Measurements from ENCODE around the gene COG4. TPM values are rescaled to one million over a fixed set of nuclear protein-coding genes. Genes with fewer than 3 reads are reported as not detected.
A peak's percentile ranks its signal among the peaks of the same experiment; 100 is the strongest.

COG4 gene
- polyA plus RNA-seq, 3 donors: 37.6 to 40.6 (median 40.1) TPM

DNA sequence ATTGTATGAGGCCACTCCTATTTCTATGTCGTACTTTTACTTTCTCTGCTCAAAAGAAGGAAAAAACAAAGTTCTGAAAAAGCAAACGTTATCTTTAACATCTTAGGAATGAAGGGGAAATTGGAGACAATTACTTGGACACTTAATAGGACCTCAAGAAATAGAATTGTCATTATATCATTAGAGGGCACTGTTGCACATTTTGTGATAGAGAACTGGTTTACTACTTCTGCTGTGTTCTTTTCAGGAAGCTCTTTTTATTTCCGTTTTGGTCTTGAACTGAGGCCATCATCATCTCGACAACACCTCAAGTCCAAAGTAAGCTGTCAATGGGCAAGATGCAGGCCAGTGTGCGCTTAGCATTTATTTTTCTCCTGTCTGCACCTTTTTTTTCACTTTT, 14.6 kb downstream of the COG4 start:
- no peaks in the 10 kb centered on the region for H3K27me3 ChIP-seq (ENCODE audit: control insufficient read depth in 2 of 2, insufficient read depth in 2 of 2, low read length in 2 of 2)
- H3K4me3 ChIP-seq (replicated peaks in 1 of 3; ENCODE audit: low read depth in 2 of 3, low read length in 3 of 3): no peak overlapping the region
- no peak overlapping the region for H3K9ac ChIP-seq (ENCODE audit: insufficient read depth, low read length, poor library complexity, severe bottlenecking)
- peak in 1 of 3 donors; percentile 20 for DNase-seq
- WGBS (ENCODE audit: insufficient coverage): 17% methylated on average over 3 of the region's 5 CpGs
- peaks cover 62 to 91% of the 10 kb centered on the region in 2 donors for H3K36me3 ChIP-seq (replicated peaks in 1 of 2; ENCODE audit: control insufficient read depth in 1 of 2, insufficient read depth in 2 of 2, low read length in 2 of 2)
- TF ChIP-seq, protein P1, sequence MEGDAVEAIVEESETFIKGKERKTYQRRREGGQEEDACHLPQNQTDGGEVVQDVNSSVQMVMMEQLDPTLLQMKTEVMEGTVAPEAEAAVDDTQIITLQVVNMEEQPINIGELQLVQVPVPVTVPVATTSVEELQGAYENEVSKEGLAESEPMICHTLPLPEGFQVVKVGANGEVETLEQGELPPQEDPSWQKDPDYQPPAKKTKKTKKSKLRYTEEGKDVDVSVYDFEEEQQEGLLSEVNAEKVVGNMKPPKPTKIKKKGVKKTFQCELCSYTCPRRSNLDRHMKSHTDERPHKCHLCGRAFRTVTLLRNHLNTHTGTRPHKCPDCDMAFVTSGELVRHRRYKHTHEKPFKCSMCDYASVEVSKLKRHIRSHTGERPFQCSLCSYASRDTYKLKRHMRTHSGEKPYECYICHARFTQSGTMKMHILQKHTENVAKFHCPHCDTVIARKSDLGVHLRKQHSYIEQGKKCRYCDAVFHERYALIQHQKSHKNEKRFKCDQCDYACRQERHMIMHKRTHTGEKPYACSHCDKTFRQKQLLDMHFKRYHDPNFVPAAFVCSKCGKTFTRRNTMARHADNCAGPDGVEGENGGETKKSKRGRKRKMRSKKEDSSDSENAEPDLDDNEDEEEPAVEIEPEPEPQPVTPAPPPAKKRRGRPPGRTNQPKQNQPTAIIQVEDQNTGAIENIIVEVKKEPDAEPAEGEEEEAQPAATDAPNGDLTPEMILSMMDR (IDR thresholded peaks at IDR 0.05): peak; percentile 21
- intact Hi-C loops (cut with micrococcal nuclease): loop anchor here in 1 of 2 donors (10.0 kb wide), 1 partner anchor 146 kb away; no protein-coding TSS in a partner anchor
- H3K27ac ChIP-seq (ENCODE audit: low read depth in 1 of 2, low read length in 2 of 2): no peak overlapping the region
- no peaks in the 10 kb centered on the region for H3K9me3 Mint-ChIP-seq
- no peak overlapping the region for H2AFZ ChIP-seq (ENCODE audit: insufficient read depth, low read depth, low read length, poor library complexity, severe bottlenecking)
- H3K4me1 Mint-ChIP-seq: peaks cover 5% of the 10 kb centered on the region
- H3K79me2 ChIP-seq (ENCODE audit: insufficient read depth, low read length): no peaks in the 10 kb centered on the region
- peaks cover 64 to 85% of the 10 kb centered on the region in 2 donors for H3K36me3 Mint-ChIP-seq
- no peak overlapping the region for H3K4me3 Mint-ChIP-seq
- H3K27me3 Mint-ChIP-seq (ENCODE audit: low read depth in 3 of 3): no peaks in the 10 kb centered on the region
- H3K4me1 ChIP-seq (ENCODE audit: control insufficient read depth in 1 of 2, insufficient read depth in 2 of 2, low read length in 2 of 2): peaks cover 0 to 3% of the 10 kb centered on the region in 2 donors
- H3K4me2 ChIP-seq (replicated peaks; ENCODE audit: extremely low read depth, low read length, poor library complexity, severe bottlenecking): no peak overlapping the region
- no peaks in the 10 kb centered on the region for H4K20me1 ChIP-seq (ENCODE audit: insufficient read depth, low read length)
- H3K27ac Mint-ChIP-seq: peak overlapping the region in 1 of 7 donors; percentile 26
- H3K9me3 ChIP-seq (replicated peaks in 1 of 2; ENCODE audit: control insufficient read depth in 1 of 2, insufficient read depth in 1 of 2, low read length in 2 of 2): no peaks in the 10 kb centered on the region

DNA sequence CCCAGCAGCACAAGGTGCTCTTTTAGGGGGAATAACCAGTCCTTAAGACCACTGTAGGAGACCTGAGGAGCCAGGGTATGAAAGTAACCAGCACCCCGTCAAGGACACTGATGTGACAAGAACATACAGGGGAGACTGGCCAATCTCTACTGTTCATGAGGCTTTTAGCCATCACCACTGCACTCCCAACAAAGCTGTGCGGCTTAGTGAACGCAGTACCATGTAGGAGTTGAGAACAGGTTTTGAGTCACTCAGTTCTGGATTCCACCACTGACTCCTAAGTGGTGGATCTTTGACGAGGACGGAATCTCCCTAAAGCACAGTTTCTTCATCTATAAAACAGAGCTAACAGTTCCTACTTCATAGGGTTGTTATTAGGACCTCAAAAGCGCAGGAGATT, 26.8 kb downstream of the COG4 start:
- no peaks in the 10 kb centered on the region for H3K4me1 ChIP-seq (ENCODE audit: control insufficient read depth in 1 of 2, insufficient read depth in 2 of 2, low read length in 2 of 2)
- TF ChIP-seq, protein P1 (IDR thresholded peaks at IDR 0.05): no peak
- H4K20me1 ChIP-seq (ENCODE audit: insufficient read depth, low read length): no peaks in the 10 kb centered on the region
- Mint-ChIP-seq H3K4me1 (no peaks in the 10 kb centered on the region), H3K27ac (no peak overlapping the region), H3K4me3 (no peak overlapping the region), H3K9me3 (peaks cover 0 to 3% (median 0%) of the 10 kb centered on the region in 7 donors), H3K36me3 (peaks cover 68 to 92% of the 10 kb centered on the region in 2 donors), H3K27me3 (ENCODE audit: low read depth in 3 of 3) (peaks cover 0 to 1% (median 0%) of the 10 kb centered on the region in 3 donors)
- no peak overlapping the region for H3K27ac ChIP-seq (ENCODE audit: low read depth in 1 of 2, low read length in 2 of 2)
- no peaks in the 10 kb centered on the region for H3K79me2 ChIP-seq (ENCODE audit: insufficient read depth, low read length)
- intact Hi-C loops (cut with micrococcal nuclease): no loop called here
- H3K9me3 ChIP-seq (replicated peaks in 1 of 2; ENCODE audit: control insufficient read depth in 1 of 2, insufficient read depth in 1 of 2, low read length in 2 of 2): no peaks in the 10 kb centered on the region
- H2AFZ ChIP-seq (ENCODE audit: insufficient read depth, low read depth, low read length, poor library complexity, severe bottlenecking): no peak overlapping the region
- DNase-seq: no peak
- WGBS (ENCODE audit: insufficient coverage): no CpG with 5 or more reads among the region's 6 CpGs
- H3K36me3 ChIP-seq (replicated peaks in 1 of 2; ENCODE audit: control insufficient read depth in 1 of 2, insufficient read depth in 2 of 2, low read length in 2 of 2): peaks cover 71 to 94% of the 10 kb centered on the region in 2 donors
- no peak overlapping the region for H3K4me3 ChIP-seq (replicated peaks in 1 of 3; ENCODE audit: low read depth in 2 of 3, low read length in 3 of 3)
- no peak overlapping the region for H3K4me2 ChIP-seq (replicated peaks; ENCODE audit: extremely low read depth, low read length, poor library complexity, severe bottlenecking)
- H3K9ac ChIP-seq (ENCODE audit: insufficient read depth, low read length, poor library complexity, severe bottlenecking): no peak overlapping the region
- H3K27me3 ChIP-seq (ENCODE audit: control insufficient read depth in 2 of 2, insufficient read depth in 2 of 2, low read length in 2 of 2): no peaks in the 10 kb centered on the region
